ENCODE results near the gene DOCK2.

- TF ChIP-seq CTCF (conservative IDR thresholded peaks at IDR 0.05; ENCODE audit: low read length) (no peak), EZH2phosphoT487 (IDR thresholded peaks at IDR 0.05; ENCODE audit: borderline replicate concordance, low read depth, low read length) (no peak)
Observed at GRCh38 chr5:169808118-169808581, 171.1 kb downstream of the DOCK2 start.

Data from OCI-LY7 (cell line).